Measurements from ENCODE around the gene NKX6-2. TPM values are rescaled to one million over a fixed set of nuclear protein-coding genes. Genes with fewer than 3 reads are reported as not detected.

Gene NKX6-2
- total and polyA plus RNA-seq, 2 of the 8 experiments (the other 6 are each of a cell fraction or from before 2014, with no cell fraction given), result 0.06 TPM; not detected in 1

DNA sequence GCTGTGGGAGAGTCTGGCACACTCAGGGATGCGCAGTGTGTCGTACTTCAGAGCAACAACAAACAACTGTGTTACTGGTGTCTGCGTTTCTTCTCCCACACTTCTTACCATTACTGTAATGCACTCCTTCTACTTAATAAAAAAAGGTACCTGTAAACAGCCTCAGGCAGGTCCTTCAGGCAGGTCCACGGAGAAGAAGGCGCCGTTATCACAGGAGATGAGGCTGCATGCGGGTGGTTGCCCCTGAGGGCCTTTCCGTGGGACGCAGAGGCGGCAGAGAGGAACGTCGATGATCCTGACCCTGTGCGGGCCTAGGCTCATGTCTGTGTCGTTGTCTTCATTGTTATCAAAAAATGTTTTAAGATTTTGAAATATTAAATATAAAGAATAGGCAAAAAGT, 29.4 kb downstream of the NKX6-2 start (continued):
- TF ChIP-seq BRCA1 (IDR thresholded peaks at IDR 0.05; ENCODE audit: low read depth, low read length) (no peak), GTF2F1 (IDR thresholded peaks at IDR 0.05; ENCODE audit: borderline replicate concordance, low read depth, low read length) (no peak)

Data from H1 (cell line).